Measurements from ENCODE around the gene NHERF2.

GRCh38 chr16:2053211-2053610 lies 26.5 kb downstream of the NHERF2 start:
- TF ChIP-seq, protein P1, sequence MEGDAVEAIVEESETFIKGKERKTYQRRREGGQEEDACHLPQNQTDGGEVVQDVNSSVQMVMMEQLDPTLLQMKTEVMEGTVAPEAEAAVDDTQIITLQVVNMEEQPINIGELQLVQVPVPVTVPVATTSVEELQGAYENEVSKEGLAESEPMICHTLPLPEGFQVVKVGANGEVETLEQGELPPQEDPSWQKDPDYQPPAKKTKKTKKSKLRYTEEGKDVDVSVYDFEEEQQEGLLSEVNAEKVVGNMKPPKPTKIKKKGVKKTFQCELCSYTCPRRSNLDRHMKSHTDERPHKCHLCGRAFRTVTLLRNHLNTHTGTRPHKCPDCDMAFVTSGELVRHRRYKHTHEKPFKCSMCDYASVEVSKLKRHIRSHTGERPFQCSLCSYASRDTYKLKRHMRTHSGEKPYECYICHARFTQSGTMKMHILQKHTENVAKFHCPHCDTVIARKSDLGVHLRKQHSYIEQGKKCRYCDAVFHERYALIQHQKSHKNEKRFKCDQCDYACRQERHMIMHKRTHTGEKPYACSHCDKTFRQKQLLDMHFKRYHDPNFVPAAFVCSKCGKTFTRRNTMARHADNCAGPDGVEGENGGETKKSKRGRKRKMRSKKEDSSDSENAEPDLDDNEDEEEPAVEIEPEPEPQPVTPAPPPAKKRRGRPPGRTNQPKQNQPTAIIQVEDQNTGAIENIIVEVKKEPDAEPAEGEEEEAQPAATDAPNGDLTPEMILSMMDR (conservative IDR thresholded peaks at IDR 0.05) = no peak
- no peak for TF ChIP-seq EZH2 (IDR thresholded peaks at IDR 0.05; ENCODE audit: low read depth)

Measured in PC-9 (cell line).